GM23338 (cell line): Measurements from ENCODE around the gene FRY. TPM values are rescaled to one million over a fixed set of nuclear protein-coding genes. Genes with fewer than 3 reads are reported as not detected.

Experiments
- ATAC-seq: fragments of 200-7000 bp; cut with Tn5 transposase; 3 replicates; pipeline ENCODE4 v1.9.1; 2020
- DNase-seq: peaks from one replicate; pipeline ENCODE4 v3.0.0-alpha.2; 2015; ENCODE audit warnings: low spot score
- H2AFZ ChIP-seq: fragments of 200-600 bp; sonication (generic); 2 replicates; pipeline ENCODE4 v1.8.0; 2016; ENCODE audit warnings: antibody characterized with exemption, mild to moderate bottlenecking, moderate library complexity
- H3F3A ChIP-seq: fragments of 200-600 bp; sonication (generic); replicated peaks from 2 replicates; pipeline ENCODE4 v1.8.0; 2017; ENCODE audit warnings: antibody characterized with exemption, mixed run types, low read depth
- H3K27ac ChIP-seq: fragments of 200-600 bp; sonication (generic); 2 replicates; pipeline ENCODE4 v1.6.1; 2016; ENCODE audit warnings: low read depth
- H3K27me3 ChIP-seq: fragments of 200-600 bp; sonication (generic); 2 replicates; pipeline ENCODE4 v1.8.0; 2016; ENCODE audit warnings: mild to moderate bottlenecking, mixed run types, moderate library complexity; ENCODE audit not compliant: insufficient read depth
- H3K36me3 ChIP-seq: fragments of 200-600 bp; sonication (generic); 2 replicates; pipeline ENCODE4 v1.8.0; 2016; ENCODE audit warnings: mild to moderate bottlenecking; ENCODE audit not compliant: insufficient read depth
- H3K4me1 ChIP-seq: fragments of 200-600 bp; sonication (generic); 2 replicates; pipeline ENCODE4 v1.8.0; 2016; ENCODE audit warnings: mild to moderate bottlenecking, moderate library complexity; ENCODE audit not compliant: insufficient read depth
- H3K4me2 ChIP-seq: fragments of 200-600 bp; sonication (generic); 2 replicates; pipeline ENCODE4 v1.7.1; 2017; ENCODE audit warnings: mixed run types
- H3K4me3 ChIP-seq: fragments of 200-600 bp; sonication (generic); 2 replicates; pipeline ENCODE4 v1.6.1; 2016; ENCODE audit warnings: mixed run types
- H3K79me2 ChIP-seq: fragments of 200-600 bp; sonication (generic); replicated peaks from 2 replicates; pipeline ENCODE4 v1.8.0; 2017; ENCODE audit warnings: mild to moderate bottlenecking; ENCODE audit not compliant: insufficient read depth
- H3K9me2 ChIP-seq: fragments of 200-600 bp; sonication (generic); 2 replicates; pipeline ENCODE4 v1.8.0; 2017; ENCODE audit not compliant: insufficient read depth
- H4K20me1 ChIP-seq: fragments of 200-600 bp; sonication (generic); replicated peaks from 2 replicates; pipeline ENCODE4 v1.8.0; 2017; ENCODE audit warnings: mild to moderate bottlenecking; ENCODE audit not compliant: insufficient read depth
- H3K27ac Mint-ChIP-seq: 2 replicates; pipeline ENCODE4 v1.8.0; 2020; ENCODE audit warnings: inconsistent platforms, mild to moderate bottlenecking, moderate library complexity, mixed read lengths
- H3K27me3 Mint-ChIP-seq: 3 replicates; pipeline ENCODE4 v1.8.0; 2022; ENCODE audit warnings: low read depth, mild to moderate bottlenecking, moderate library complexity, mixed read lengths, inconsistent platforms; ENCODE audit not compliant: insufficient read depth, poor library complexity
- H3K36me3 Mint-ChIP-seq: 3 replicates; pipeline ENCODE4 v1.8.0; 2021; ENCODE audit warnings: low read depth, mild to moderate bottlenecking, inconsistent platforms, moderate library complexity, mixed read lengths
- H3K4me1 Mint-ChIP-seq: 3 replicates; pipeline ENCODE4 v1.8.0; 2020; ENCODE audit warnings: mild to moderate bottlenecking, inconsistent platforms, mixed read lengths
- H3K4me3 Mint-ChIP-seq: 3 replicates; pipeline ENCODE4 v1.8.0; 2021; ENCODE audit warnings: moderate library complexity, mild to moderate bottlenecking, inconsistent platforms, mixed read lengths
- H3K9me3 Mint-ChIP-seq: 3 replicates; pipeline ENCODE4 v1.8.0; 2020; ENCODE audit warnings: moderate library complexity, mild to moderate bottlenecking, inconsistent platforms, mixed read lengths
- CREB1 ChIP-seq: fragments of 250-450 bp; sonication (Bioruptor Pico); IDR thresholded peaks from 2 replicates; pipeline ENCODE4 v1.5.0; 2020; ENCODE audit warnings: low read depth, mild to moderate bottlenecking, moderate library complexity
- ETS1 ChIP-seq: IDR thresholded peaks from 2 replicates; pipeline ENCODE4 v1.6.1; 2016; ENCODE audit warnings: antibody characterized with exemption
- EZH2 ChIP-seq: fragments of 200-600 bp; sonication (generic); IDR thresholded peaks from one replicate; pipeline ENCODE4 v1.8.0; 2017; ENCODE audit warnings: antibody characterized with exemption, mild to moderate bottlenecking, low read depth; ENCODE audit not compliant: unreplicated experiment
- EZH2phosphoT487 ChIP-seq: fragments of 200-600 bp; sonication (generic); IDR thresholded peaks from one replicate; pipeline ENCODE4 v1.8.1; 2018; ENCODE audit warnings: antibody characterized with exemption; ENCODE audit not compliant: unreplicated experiment
- JUNB ChIP-seq: IDR thresholded peaks from one replicate; pipeline ENCODE4 v1.6.1; 2016; ENCODE audit warnings: antibody characterized with exemption; ENCODE audit not compliant: unreplicated experiment
- NANOG ChIP-seq: IDR thresholded peaks from 2 replicates; pipeline ENCODE4 v1.6.1; 2016; ENCODE audit warnings: antibody characterized with exemption, borderline replicate concordance
- POLR2AphosphoS5 ChIP-seq: IDR thresholded peaks from 2 replicates; pipeline ENCODE4 v1.6.1; 2016; ENCODE audit warnings: antibody characterized with exemption, low read depth
- STAT1 ChIP-seq: IDR thresholded peaks from one replicate; pipeline ENCODE4 v1.6.1; 2016; ENCODE audit warnings: antibody characterized with exemption; ENCODE audit not compliant: unreplicated experiment
- ZNF114 ChIP-seq: fragments of 250-450 bp; sonication (Bioruptor Pico); IDR thresholded peaks from 2 replicates; pipeline ENCODE4 v1.5.0; 2020; ENCODE audit warnings: mild to moderate bottlenecking, moderate library complexity
- ZNF331 ChIP-seq: fragments of 250-450 bp; sonication (Bioruptor Pico); IDR thresholded peaks from 2 replicates; pipeline ENCODE4 v1.5.0; 2020; ENCODE audit warnings: low read depth, mild to moderate bottlenecking, moderate library complexity
- ZNF462 ChIP-seq: fragments of 250-450 bp; sonication (Bioruptor Pico); IDR thresholded peaks from 2 replicates; pipeline ENCODE4 v1.5.0; 2020; ENCODE audit warnings: mild to moderate bottlenecking, moderate library complexity
- polyA plus RNA-seq: library from polyadenylated mRNA; unstranded; fragments of >200 nt; fragmentation: Nextera tagmentation; extraction: Ambion mirVana; gene quantifications from 2 replicates; pipeline ENCODE4 v1.2.1, GENCODE V29; 2016
- total RNA-seq: library from RNA; depleted of rRNA; stranded (reverse); fragments of >200 nt; shearing (Covaris generic); gene quantifications from 2 replicates; pipeline ENCODE4 v1.2.3, GENCODE V29; 2014
- TF ChIP-seq, protein P1 (sequence below), 2 experiments: fragments of 200-600 bp in 1 of 2; sonication (generic) in 1 of 2; conservative IDR thresholded peaks; 2 replicates each; pipeline versions ENCODE4 v1.5.1 to v1.6.1; 2016 to 2017; ENCODE audit warnings: antibody characterized with exemption in 2 of 2, low read depth in 2 of 2, mild to moderate bottlenecking in 2 of 2, moderate library complexity in 1 of 2
- TF ChIP-seq, protein P2 (sequence below): IDR thresholded peaks from one replicate; pipeline ENCODE4 v1.6.1; 2018; ENCODE audit warnings: antibody characterized with exemption; ENCODE audit not compliant: unreplicated experiment

FRY gene
- total and polyA plus RNA-seq, 2 experiments from 2014 or later: 2.4 to 10.1 TPM

- H3K9me2 ChIP-seq: no peaks in the 10 kb centered on the region
- no peaks in the 10 kb centered on the region for H4K20me1 ChIP-seq
- DNase-seq (no peak), ATAC-seq (no peak)
- no peak overlapping the region for H3K4me3 ChIP-seq
- no peaks in the 10 kb centered on the region for H3K9me3 Mint-ChIP-seq
- H3K27me3 ChIP-seq: no peaks in the 10 kb centered on the region
- H3K36me3 Mint-ChIP-seq: no peaks in the 10 kb centered on the region
- no peak overlapping the region for H3K4me2 ChIP-seq
- no peaks in the 10 kb centered on the region for H3K36me3 ChIP-seq
- no peak overlapping the region for H2AFZ ChIP-seq
- TF ChIP-seq CREB1 (CRISPR knock-in tag) (no peak), JUNB (no peak), ZNF114 (CRISPR knock-in tag) (no peak), POLR2AphosphoS5 (no peak), EZH2 (no peak), ZNF462 (CRISPR knock-in tag) (no peak), ETS1 (no peak), STAT1 (no peak), ZNF331 (CRISPR knock-in tag) (no peak), NANOG (no peak), EZH2phosphoT487 (no peak)
- TF ChIP-seq, protein P1, sequence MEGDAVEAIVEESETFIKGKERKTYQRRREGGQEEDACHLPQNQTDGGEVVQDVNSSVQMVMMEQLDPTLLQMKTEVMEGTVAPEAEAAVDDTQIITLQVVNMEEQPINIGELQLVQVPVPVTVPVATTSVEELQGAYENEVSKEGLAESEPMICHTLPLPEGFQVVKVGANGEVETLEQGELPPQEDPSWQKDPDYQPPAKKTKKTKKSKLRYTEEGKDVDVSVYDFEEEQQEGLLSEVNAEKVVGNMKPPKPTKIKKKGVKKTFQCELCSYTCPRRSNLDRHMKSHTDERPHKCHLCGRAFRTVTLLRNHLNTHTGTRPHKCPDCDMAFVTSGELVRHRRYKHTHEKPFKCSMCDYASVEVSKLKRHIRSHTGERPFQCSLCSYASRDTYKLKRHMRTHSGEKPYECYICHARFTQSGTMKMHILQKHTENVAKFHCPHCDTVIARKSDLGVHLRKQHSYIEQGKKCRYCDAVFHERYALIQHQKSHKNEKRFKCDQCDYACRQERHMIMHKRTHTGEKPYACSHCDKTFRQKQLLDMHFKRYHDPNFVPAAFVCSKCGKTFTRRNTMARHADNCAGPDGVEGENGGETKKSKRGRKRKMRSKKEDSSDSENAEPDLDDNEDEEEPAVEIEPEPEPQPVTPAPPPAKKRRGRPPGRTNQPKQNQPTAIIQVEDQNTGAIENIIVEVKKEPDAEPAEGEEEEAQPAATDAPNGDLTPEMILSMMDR (conservative IDR thresholded peaks at IDR 0.05; ENCODE audit: low read depth in 2 of 2): no peak
- TF ChIP-seq, protein P2, sequence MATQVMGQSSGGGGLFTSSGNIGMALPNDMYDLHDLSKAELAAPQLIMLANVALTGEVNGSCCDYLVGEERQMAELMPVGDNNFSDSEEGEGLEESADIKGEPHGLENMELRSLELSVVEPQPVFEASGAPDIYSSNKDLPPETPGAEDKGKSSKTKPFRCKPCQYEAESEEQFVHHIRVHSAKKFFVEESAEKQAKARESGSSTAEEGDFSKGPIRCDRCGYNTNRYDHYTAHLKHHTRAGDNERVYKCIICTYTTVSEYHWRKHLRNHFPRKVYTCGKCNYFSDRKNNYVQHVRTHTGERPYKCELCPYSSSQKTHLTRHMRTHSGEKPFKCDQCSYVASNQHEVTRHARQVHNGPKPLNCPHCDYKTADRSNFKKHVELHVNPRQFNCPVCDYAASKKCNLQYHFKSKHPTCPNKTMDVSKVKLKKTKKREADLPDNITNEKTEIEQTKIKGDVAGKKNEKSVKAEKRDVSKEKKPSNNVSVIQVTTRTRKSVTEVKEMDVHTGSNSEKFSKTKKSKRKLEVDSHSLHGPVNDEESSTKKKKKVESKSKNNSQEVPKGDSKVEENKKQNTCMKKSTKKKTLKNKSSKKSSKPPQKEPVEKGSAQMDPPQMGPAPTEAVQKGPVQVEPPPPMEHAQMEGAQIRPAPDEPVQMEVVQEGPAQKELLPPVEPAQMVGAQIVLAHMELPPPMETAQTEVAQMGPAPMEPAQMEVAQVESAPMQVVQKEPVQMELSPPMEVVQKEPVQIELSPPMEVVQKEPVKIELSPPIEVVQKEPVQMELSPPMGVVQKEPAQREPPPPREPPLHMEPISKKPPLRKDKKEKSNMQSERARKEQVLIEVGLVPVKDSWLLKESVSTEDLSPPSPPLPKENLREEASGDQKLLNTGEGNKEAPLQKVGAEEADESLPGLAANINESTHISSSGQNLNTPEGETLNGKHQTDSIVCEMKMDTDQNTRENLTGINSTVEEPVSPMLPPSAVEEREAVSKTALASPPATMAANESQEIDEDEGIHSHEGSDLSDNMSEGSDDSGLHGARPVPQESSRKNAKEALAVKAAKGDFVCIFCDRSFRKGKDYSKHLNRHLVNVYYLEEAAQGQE: no peak
- no peaks in the 10 kb centered on the region for H3K79me2 ChIP-seq
- no peaks in the 10 kb centered on the region for H3F3A ChIP-seq
- no peaks in the 10 kb centered on the region for H3K4me1 Mint-ChIP-seq
- no peak overlapping the region for H3K27ac Mint-ChIP-seq
- H3K27me3 Mint-ChIP-seq: peaks cover 2% of the 10 kb centered on the region
- no peak overlapping the region for H3K4me3 Mint-ChIP-seq
- no peak overlapping the region for H3K27ac ChIP-seq
- no peaks in the 10 kb centered on the region for H3K4me1 ChIP-seq
Measured at GRCh38 chr13:32136716-32137115, 105.1 kb downstream of the FRY start.
